HG03565 (cell line): ENCODE measurements around the gene HP.
"Not testable (repeated sequence)": the region's sequence is repeated elsewhere in the genome, so short reads cannot be mapped to it uniquely, and the experiment has no call there.

ENCODE experiments used
- ATAC-seq: cut with Tn5 transposase; IDR thresholded peaks from one replicate; pipeline ENCODE4 v1.9.1; 2021; ENCODE audit warnings: mild to moderate bottlenecking, moderate library complexity; ENCODE audit not compliant: unreplicated experiment

The HP gene

DNA sequence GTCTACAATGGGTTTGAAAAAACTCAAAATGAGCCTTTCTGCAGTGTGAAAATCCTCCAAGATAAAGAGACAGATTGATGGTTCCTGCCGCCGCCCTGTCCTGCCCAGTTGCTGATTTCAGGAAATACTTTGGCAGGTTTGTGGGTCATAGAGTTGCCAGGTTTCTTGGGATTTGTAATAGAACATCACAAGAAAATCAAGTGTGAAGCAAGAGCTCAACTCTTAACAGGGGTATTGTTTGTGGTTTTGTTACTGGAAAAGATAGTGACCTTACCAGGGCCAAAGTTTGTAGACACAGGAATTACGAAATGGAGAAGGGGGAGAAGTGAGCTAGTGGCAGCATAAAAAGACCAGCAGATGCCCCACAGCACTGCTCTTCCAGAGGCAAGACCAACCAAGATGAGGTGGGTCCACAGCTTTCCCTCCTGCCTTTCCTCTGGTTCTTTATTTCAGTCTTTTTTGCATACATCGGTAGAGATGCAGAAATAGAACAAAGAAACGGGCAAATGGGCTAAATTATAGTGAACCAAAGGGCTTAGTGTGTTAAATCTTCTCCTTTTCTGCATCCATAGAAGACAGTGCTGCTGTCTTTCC, at the start of gene HP:
TSS of gene HP (plus strand) at position 252 of the 594 bp plus-strand sequence. CDS start at position 400, 148 bp downstream.
- not testable (repeated sequence) for ATAC-seq

- not testable (repeated sequence) for ATAC-seq
Measured at GRCh38 chr16:72008065-72008423, 46.3 kb upstream of the HP start.

DNA sequence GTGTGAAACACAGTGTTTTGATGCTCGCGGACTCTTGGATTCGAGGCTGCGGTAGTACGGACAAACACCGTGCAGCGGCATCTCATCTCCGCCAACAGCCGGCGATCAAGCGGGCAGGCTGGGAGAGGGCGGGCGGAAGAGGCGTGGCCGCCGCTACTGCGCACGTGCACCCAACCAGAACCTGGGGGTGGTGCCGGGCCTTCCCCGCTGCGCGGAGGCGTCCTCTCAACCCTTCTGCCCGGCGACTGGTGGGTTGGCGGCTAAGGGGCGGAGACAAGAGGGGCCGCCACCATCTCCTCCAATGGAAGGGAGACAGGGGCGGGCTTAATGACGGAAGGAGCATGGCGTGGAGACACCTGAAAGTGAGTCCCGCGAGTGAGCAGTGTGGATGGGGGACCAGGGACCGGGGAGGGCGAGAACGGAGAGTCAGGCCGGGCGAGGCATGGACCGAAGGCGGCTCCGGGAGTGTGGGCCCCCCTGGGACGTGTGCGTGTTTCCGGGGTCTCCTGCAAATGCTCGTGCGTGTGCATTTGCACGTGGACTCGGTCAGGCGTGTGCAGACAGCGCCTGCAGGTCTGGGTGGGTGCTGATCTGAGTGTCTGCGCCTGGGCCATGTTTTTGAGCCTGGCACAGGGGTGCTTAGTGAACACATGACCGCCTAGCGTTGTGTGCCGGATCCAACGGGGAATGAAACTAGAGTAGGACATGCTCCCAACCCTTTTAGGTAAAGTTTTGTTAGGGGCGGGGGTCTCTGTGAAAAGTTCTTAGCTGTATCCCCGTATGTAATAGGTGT, 45.7 kb upstream of the HP start, which contains the start of gene DHODH:
TSS of gene DHODH (plus strand) at position 321 of the 793 bp plus-strand sequence. CDS start at position 342, 21 bp downstream.
- peak; percentile 99 for ATAC-seq

- ATAC-seq, result no peak
Measured at GRCh38 chr16:72009779-72010178, 44.5 kb upstream of the HP start.

DNA sequence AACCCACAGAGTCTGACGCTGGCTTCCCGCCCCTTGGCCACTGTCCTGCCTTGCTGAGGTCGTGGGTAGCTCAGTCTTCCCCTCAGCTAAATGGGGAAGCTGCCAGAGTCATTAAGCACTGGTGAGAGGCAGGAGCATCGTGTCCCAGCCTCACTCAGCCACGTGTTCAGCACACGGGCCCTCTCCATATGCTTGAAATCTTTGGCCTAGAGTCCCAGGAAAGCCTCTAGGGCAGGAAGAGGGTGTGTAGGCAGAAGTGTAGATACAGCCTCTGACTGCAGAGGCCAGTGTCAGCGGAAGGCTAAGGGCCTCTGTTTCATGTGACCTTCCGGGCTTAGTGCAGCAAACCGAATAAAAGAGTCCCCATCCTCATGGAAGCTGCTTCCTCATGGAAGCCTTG, 41.7 kb upstream of the HP start:
- ATAC-seq, result no peak

GRCh38 chr16:72013389-72013788, 40.9 kb upstream of the HP start:
- ATAC-seq, result no peak

- no peak for ATAC-seq
Measured at GRCh38 chr16:72013888-72014581, 40.3 kb upstream of the HP start.

GRCh38 chr16:72014675-72015074, 39.6 kb upstream of the HP start:
- ATAC-seq, result no peak

GRCh38 chr16:72015124-72015523, 39.2 kb upstream of the HP start:
- ATAC-seq, result no peak

GRCh38 chr16:72018470-72018869, 35.8 kb upstream of the HP start:
- ATAC-seq, result no peak

DNA sequence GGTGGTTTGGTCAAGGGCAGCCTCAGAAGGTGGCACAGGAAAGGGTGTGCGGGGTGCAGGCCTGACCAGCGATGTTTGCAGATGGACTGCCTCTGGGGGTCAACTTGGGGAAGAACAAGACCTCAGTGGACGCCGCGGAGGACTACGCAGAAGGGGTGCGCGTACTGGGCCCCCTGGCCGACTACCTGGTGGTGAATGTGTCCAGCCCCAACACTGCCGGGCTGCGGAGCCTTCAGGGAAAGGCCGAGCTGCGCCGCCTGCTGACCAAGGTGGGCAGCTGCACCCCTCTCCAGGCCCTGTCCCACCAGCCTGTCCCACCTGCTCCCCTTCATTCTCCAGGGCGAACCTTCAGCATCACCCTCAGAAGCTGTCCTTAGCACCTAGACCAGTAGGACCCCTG, 33.3 kb upstream of the HP start:
- ATAC-seq, result no peak

- no peak for ATAC-seq
Measured at GRCh38 chr16:72022127-72022526, 32.2 kb upstream of the HP start.

DNA sequence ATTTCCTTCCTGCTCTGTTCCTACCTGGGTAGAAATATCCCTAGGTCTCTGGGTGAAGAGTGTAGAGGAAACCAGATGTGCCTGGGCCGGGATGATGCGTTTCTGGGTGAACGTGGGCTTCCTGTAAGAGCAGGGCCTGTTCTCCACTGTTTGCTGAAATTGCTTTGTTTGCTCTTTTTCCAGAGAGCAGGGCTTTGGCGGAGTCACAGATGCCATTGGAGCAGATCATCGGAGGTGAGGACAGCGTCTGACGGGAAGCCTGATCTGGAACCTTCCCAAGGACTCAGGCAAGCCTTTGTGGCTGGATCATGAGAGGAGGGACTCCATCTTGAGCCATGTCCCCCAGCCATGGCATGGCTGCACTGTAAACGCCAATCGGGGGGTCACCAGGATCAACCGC, 30.3 kb upstream of the HP start:
- ATAC-seq, result no peak

GRCh38 chr16:72024862-72025382, 29.4 kb upstream of the HP start:
- no peak for ATAC-seq

- ATAC-seq, result no peak
Measured at GRCh38 chr16:72025404-72026114, 28.7 kb upstream of the HP start.

GRCh38 chr16:72027669-72028378, 26.5 kb upstream of the HP start:
- no peak for ATAC-seq

- no peak for ATAC-seq
Measured at GRCh38 chr16:72029567-72030271, 24.6 kb upstream of the HP start.

- no peak for ATAC-seq
Measured at GRCh38 chr16:72033437-72033836, 20.9 kb upstream of the HP start.

DNA sequence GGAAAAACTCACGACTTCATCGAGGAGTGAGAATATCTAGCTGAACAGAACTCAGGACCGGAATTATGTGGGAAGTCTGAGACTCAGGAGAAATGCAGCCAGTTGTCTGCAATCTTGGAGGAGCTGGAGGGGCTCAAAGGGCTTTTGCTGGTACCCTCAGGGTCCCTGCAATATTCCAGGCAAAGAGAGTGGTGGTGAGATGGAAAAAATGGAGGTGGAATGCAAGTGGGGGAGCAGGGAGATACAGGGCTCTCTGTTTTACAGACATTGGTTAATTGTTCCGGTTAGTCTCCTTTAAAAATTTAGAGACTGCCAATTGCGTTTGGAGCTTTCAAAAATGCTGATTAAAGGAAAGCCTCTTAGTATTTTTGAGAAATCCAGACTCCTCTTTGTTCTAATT, 18.2 kb upstream of the HP start:
- ATAC-seq, result no peak

- ATAC-seq, result no peak
Measured at GRCh38 chr16:72042157-72042660, 12.1 kb upstream of the HP start.
